ENCODE measurements around the gene MYCBPAP. TPM values are rescaled to one million over a fixed set of nuclear protein-coding genes. Genes with fewer than 3 reads are reported as not detected.

MYCBPAP gene
- total RNA-seq, 1 donor from 2014 or later = 1.3 TPM

DNA sequence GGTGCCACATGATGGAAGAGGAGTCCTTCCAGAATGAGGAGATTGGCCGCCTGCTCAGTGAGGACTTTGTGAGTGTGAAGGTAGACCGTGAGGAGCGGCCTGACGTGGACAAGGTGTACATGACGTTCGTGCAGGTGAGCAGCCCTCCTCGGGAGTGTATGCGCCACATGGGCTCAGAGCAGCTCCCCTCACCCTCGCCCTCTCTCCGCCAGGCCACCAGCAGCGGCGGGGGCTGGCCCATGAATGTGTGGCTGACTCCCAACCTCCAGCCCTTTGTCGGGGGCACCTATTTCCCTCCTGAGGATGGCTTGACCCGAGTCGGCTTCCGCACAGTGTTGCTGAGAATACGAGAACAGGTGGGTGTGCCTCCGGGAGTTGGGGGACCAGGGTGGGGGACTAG lies 40.6 kb downstream of the MYCBPAP start:
- TF ChIP-seq, protein P1, sequence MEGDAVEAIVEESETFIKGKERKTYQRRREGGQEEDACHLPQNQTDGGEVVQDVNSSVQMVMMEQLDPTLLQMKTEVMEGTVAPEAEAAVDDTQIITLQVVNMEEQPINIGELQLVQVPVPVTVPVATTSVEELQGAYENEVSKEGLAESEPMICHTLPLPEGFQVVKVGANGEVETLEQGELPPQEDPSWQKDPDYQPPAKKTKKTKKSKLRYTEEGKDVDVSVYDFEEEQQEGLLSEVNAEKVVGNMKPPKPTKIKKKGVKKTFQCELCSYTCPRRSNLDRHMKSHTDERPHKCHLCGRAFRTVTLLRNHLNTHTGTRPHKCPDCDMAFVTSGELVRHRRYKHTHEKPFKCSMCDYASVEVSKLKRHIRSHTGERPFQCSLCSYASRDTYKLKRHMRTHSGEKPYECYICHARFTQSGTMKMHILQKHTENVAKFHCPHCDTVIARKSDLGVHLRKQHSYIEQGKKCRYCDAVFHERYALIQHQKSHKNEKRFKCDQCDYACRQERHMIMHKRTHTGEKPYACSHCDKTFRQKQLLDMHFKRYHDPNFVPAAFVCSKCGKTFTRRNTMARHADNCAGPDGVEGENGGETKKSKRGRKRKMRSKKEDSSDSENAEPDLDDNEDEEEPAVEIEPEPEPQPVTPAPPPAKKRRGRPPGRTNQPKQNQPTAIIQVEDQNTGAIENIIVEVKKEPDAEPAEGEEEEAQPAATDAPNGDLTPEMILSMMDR (IDR thresholded peaks at IDR 0.05) = no peak
- Histone ChIP-seq H3K9me3 (no peaks in the 10 kb centered on the region), H3K27ac (no peak overlapping the region), H3K36me3 (no peaks in the 10 kb centered on the region), H3K27me3 (no peaks in the 10 kb centered on the region), H3K4me1 (no peaks in the 10 kb centered on the region), H3K4me3 (no peak overlapping the region)
- no peak for ATAC-seq
- intact Hi-C loops (cut with DNase I) = loop anchor here (10.0 kb wide), 2 partner anchors 136 to 296 kb away; no protein-coding TSS in a partner anchor
- no peak for DNase-seq

DNA sequence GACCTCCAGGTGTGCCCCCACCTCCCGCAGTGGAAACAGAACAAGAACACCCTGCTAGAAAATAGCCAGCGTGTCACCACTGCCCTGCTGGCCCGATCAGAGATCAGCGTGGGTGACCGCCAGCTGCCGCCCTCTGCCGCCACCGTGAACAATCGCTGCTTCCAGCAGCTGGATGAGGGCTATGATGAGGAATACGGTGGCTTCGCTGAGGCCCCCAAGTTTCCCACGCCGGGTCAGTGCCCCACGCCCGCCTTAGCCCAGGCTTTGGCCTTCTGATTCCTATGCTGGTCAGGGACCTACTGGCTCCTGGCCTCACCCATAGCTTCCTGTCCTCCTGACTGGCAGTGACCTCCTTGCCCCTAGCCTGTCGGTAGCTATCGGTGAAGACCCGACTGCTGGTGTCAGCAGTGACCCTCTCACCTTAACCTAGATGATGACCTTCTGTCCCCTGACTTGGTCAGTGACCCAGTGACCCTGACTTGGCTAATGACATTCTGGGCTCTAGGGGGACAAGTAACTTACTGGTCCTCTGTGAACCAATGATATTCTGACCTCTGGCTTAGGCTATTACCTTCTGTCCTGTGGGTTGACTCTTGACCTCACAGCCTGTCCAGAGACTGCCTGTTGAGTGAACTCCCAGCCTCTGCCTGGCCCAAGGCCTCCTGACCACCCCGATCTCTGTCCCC lies 41.2 kb downstream of the MYCBPAP start:
- no peak overlapping the region for H3K4me3 ChIP-seq
- TF ChIP-seq, protein P1 (IDR thresholded peaks at IDR 0.05) = no peak
- no peaks in the 10 kb centered on the region for H3K9me3 ChIP-seq
- H3K36me3 ChIP-seq = no peaks in the 10 kb centered on the region
- no peak for ATAC-seq
- DNase-seq = no peak
- intact Hi-C loops (cut with DNase I) = loop anchor here (10.0 kb wide), 2 partner anchors 135 to 295 kb away; no protein-coding TSS in a partner anchor
- H3K27me3 ChIP-seq = no peaks in the 10 kb centered on the region
- H3K4me1 ChIP-seq = no peaks in the 10 kb centered on the region
- no peak overlapping the region for H3K27ac ChIP-seq

DNA sequence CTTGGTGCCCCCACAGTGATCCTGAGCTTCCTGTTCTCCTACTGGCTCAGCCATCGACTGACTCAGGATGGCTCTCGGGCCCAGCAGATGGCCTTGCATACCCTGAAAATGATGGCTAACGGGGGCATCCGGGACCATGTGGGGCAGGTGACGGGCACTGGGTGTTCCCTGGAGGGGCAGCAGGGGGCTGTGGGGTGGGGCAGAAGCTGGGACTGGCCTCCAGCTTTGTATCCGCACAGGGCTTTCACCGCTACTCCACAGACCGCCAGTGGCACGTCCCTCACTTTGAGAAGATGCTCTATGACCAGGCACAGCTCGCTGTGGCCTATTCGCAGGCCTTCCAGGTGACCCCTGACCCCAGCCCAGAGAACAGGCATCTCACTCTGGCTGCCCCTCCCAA lies 41.7 kb downstream of the MYCBPAP start:
- intact Hi-C loops (cut with DNase I) = loop anchor here (5.0 to 10.0 kb wide), 3 partner anchors 77 to 295 kb away; no protein-coding TSS in a partner anchor
- H3K4me3 ChIP-seq = no peak overlapping the region
- H3K36me3 ChIP-seq = no peaks in the 10 kb centered on the region
- no peak overlapping the region for H3K27ac ChIP-seq
- TF ChIP-seq, protein P1 (IDR thresholded peaks at IDR 0.05) = no peak
- no peaks in the 10 kb centered on the region for H3K9me3 ChIP-seq
- DNase-seq (no peak), ATAC-seq (no peak)
- no peaks in the 10 kb centered on the region for H3K4me1 ChIP-seq
- no peaks in the 10 kb centered on the region for H3K27me3 ChIP-seq

DNA sequence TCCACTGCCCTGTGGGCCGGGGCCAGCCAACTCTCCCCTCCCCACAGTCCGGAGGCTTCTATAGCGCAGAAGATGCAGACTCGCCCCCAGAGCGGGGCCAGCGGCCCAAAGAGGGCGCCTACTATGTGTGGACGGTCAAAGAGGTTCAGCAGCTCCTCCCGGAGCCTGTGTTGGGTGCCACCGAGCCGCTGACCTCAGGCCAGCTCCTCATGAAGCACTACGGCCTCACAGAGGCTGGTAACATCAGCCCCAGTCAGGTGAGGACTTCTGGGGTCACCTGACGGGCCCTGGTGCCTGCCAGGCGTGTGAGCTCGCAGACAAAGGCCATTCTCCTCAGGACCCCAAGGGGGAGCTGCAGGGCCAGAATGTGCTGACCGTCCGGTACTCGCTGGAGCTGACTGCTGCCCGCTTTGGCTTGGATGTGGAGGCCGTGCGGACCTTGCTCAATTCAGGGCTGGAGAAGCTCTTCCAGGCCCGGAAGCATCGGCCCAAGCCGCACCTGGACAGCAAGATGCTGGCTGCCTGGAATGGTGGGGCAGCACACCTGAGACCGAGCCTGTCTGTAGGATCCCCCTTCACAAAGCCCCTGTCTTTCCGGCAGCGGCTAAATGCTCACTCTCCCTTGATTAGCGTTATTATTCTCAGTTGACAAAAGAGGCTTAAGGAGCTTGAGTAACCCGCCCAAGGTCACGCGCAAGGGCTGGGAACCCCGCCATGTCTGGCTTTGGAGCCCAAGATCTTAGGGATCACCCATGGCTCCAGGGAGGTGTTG lies 42.6 kb downstream of the MYCBPAP start:
- intact Hi-C loops (cut with DNase I) = loop anchor here (5.0 kb wide), 1 partner anchor 76 kb away; no protein-coding TSS in a partner anchor
- no peak overlapping the region for H3K4me3 ChIP-seq
- ATAC-seq = peak; percentile 80
- no peaks in the 10 kb centered on the region for H3K9me3 ChIP-seq
- no peaks in the 10 kb centered on the region for H3K27me3 ChIP-seq
- H3K27ac ChIP-seq = no peak overlapping the region
- H3K4me1 ChIP-seq = no peaks in the 10 kb centered on the region
- peak; percentile 89 for DNase-seq
- no peaks in the 10 kb centered on the region for H3K36me3 ChIP-seq
- TF ChIP-seq, protein P1 (IDR thresholded peaks at IDR 0.05) = peak; percentile 79

DNA sequence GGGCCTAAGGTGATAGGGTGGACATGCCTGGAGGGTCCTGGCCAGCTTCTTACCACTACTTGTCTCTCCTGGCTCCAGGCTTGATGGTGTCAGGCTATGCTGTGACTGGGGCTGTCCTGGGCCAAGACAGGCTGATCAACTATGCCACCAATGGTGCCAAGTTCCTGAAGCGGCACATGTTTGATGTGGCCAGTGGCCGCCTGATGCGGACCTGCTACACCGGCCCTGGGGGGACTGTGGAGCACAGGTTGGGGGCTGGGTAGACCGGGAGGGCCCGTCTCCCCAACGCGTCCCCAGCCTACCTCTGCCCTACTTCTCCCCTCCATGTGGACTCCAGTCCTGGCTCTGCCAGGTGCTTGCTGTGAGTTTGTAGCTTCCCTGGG lies 43.2 kb downstream of the MYCBPAP start:
- ATAC-seq (no peak), DNase-seq (no peak)
- Histone ChIP-seq H3K4me1 (no peaks in the 10 kb centered on the region), H3K36me3 (no peaks in the 10 kb centered on the region), H3K9me3 (no peaks in the 10 kb centered on the region), H3K27me3 (no peaks in the 10 kb centered on the region), H3K4me3 (no peak overlapping the region), H3K27ac (no peak overlapping the region)
- intact Hi-C loops (cut with DNase I) = loop anchor here (5.0 kb wide), 1 partner anchor 76 kb away; no protein-coding TSS in a partner anchor
- TF ChIP-seq, protein P1 (IDR thresholded peaks at IDR 0.05) = no peak

All from upper lobe of right lung (tissue), 1 donor.